Stimulated activated CD8-positive, alpha-beta memory T cell treated with anti-CD3 and anti-CD28 coated beads, Interleukin-7, amount 100 ng/mL, for 24 hours (primary cell): ENCODE measurements around the gene BRAP.
A peak's percentile ranks its signal among the peaks of the same experiment; 100 is the strongest.
"Not testable (repeated sequence)": the region's sequence is repeated elsewhere in the genome, so short reads cannot be mapped to it uniquely, and the experiment has no call there.

Experiments used
- DNase-seq: peaks from one replicate; pipeline ENCODE4 v3.0.0-alpha.2; 2020; ENCODE audit warnings: low read depth

Gene BRAP

GRCh38 chr12:111616177-111616623 lies 69.6 kb downstream of the BRAP start:
- DNase-seq, result no peak

DNA sequence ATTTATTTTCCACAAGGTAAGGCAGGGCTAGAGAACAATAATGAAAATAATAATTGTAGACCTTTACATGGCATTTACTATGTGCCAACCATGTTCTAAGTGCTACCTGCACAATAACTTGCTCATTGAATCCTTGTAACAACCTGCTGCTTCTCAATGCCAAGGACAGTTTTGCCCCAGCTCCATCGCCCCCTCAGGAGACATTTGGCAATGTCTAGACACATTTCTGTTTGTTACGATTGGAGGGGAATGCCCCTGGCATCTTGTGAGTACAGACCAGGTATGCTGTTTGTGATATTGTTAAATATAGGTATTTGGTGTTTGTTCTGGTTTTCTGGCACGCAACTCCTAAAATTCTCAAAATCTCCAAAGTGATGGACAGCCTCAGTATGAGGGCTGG lies 78.5 kb downstream of the BRAP start:
- DNase-seq, result no peak

- no peak for DNase-seq
Observed at GRCh38 chr12:111606767-111607230, 79.0 kb downstream of the BRAP start.

GRCh38 chr12:111605911-111606766 lies 79.6 kb downstream of the BRAP start:
- no peak for DNase-seq

DNA sequence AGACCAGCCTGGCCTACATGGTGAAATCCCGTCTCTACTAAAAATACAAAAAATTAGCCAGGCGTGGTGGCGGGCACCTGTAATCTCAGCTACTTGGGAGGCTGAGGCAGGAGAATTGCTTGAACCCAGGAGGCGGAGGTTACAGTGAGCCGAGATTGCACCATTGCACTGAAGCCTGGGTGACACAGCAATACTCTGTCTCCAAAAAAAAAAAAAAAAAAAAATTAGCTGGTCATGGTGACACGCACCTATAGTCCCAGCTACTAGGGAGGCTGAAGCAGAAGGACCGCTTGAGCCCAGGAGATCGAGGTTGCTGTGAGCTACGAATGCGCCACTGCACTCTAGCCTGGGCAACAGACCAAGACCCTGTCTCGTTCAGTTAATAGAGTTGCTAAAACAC lies 82.9 kb downstream of the BRAP start:
- not testable (repeated sequence) for DNase-seq

DNA sequence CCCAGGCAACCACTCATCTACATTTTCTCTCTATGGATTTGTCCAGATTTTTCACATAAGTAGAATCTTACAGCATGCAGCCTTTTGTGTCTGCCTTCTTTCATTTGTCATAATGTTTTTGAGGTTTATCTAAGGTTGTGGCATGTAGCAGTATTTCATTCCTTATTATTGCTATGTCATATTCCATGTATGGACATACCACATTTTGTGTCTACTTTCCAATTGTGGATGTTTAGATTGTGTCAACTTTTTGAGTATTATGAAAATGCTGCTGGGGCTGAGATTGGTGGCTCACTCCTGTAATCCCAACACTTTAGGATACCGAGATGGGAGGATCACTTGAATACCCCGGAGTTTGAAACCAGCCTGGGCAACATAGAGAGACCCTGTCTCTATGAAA lies 83.4 kb downstream of the BRAP start:
- DNase-seq, result no peak

DNA sequence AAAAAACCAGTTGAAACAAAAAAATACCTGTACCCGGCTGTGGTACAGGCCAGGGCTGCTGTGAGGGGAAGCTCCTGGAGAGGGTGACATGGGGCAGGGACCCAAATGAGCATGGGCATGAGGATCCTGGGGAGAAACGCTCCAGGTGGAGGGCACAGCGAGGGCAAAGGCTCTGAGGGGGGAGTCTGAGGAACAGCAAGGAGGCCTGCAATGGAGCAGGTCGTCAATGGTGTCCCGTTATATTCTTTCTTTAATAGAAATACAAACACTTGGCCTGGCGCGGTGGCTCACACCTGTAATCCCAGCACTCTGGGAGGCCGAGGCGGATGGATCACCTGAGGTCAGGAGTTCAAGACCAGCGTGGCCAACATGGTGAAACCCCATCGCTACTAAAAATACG lies 84.8 kb downstream of the BRAP start:
- DNase-seq, result not testable (repeated sequence)

DNA sequence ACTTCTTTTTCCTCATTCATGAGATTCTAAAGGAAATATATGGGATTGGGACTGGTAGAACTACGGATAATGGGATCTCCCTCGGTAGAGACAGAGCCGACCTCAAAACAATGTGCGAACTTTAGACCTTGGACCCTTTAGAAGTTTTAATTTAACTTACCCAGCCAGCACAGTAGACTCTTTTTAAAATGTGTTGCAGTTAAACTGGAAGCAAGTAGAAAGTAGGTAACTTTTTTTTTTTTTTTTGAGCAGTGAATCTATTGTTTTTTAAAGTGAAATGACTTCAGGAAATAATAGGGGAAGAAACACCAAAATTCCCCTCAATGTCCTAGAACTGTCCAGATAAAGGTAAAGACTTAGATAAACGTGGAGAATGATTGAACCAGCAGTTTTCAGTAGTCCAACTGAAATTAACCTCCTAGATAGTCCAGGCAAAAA lies 85.5 kb downstream of the BRAP start:
- DNase-seq, result no peak

- DNase-seq, result peak; percentile 76
Observed at GRCh38 chr12:111599453-111600204, 86.1 kb downstream of the BRAP start.

DNA sequence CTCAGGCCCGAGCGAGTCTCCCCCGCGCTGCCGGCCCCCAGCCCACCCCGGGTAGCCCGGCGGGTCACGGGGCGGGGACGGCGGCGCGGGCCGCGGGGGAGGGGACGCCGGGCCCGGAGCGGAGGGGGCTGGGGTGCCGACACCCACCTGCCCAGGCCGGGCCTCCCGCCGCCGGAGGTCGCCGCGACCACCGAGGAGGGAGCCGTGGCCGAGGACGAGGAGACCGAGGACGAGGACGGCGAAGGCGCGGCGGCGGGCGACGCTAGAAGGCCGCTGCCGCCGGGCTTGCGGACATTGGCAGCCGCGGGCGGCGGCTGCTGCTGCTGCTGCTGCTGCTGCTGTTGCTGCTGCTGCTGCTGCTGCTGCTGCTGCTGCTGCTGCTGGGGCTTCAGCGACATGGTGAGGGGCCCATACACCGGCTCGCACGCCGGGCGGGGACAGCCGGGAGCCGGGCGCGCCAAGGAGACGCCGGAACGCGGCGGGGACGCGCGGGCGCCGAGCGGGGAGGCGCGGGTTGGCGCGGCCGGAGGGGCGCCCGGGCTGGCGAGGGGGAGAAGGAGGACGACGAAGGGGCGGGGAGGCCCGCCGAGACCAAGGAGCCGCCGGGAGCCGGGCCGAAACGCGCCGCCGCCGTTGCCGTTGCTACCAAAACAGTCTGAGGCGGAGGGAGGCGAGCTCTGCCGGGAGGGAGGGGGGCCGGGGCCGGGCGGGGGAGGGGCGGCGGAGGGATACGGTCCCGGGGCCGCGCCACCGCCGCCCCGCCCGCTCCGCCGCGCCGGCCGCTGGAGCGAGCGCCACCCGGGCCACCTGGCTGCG lies 86.9 kb downstream of the BRAP start, which contains the start of gene ATXN2:
Gene ATXN2, minus strand, starts transcription at position 679 of the 816 bp plus-strand sequence. Its CDS starts 281 bp downstream, at position 398.
- DNase-seq, result no peak

DNA sequence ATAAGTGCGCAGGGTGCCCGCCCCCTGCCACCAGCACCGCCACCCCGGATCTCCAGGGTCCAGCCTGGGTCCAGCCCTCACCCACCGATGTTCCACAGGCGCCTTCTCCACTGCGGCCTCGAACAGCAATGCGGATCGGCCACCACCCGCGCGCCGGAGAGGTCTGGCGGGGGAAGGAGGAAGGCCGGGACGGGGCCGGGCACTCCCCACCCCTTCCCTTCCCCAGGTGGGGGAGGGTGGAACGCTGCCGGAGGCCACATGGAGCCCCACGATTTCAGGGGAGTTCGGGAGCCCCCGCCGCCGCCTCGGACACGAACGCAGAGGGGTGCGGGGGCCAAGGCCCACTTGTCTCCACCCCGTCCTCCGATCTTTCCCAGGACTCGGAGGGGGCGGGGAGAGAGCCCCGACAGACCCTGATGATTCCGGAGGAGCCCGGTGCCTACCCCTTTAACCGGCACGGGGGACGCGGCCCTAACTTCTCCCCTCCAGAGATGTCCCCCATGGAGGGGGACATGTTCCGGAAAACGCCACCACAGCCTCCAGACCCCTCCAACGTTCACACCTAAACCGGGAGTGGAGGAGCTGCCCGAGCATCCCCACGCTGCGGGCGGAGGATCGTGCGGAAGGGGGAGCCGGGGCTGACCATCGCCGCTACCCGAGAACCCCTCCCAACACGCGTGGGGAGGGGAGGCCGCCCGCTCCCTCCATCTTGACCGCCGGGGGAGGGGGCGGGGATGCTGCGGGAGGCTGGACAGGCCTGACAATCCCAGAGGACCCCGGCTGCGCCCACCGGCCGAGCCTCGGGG lies 87.7 kb downstream of the BRAP start:
- no peak for DNase-seq

GRCh38 chr12:111596985-111597830 lies 88.5 kb downstream of the BRAP start:
- DNase-seq, result no peak

DNA sequence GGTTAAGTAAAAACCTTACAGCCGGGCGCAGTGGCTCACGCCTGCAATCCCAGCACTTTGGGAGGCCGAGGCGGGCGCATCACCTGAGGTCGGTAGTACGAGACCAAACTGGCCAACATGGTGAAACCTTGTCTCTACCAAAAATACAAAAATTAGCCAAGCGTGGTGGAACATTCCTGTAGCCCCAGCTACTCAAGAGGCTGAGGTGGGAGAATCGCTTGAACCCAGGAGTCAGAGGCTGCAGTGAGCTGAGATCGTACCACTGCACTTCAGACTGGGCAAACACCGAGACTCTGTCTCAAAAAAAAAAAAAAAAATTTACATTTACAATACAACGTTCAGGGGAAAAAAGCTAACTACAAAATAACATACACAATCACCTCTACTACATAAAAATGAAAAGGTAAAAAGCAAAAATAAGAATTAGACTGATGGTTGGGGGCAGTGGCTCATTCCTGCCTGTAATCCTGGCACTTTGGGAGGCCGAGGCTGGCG lies 90.4 kb downstream of the BRAP start:
- DNase-seq, result not testable (repeated sequence)
